ENCODE data around the gene IL20RB. TPM values are rescaled to one million over a fixed set of nuclear protein-coding genes. Genes with fewer than 3 reads are reported as not detected.

The IL20RB gene
- total and polyA plus RNA-seq, 2 donors (not counting 3 experiments of a cell fraction or from before 2014, with no cell fraction given), result 0.79 to 1.6 TPM

- H3K27ac ChIP-seq (ENCODE audit: insufficient read depth, low read depth, low read length), result no peak overlapping the region
- no TSS peak for BruUV-seq (replicated peaks)
- dilution Hi-C loops (cut with MboI; ENCODE audit: extremely low pct_ligation_motif_present, low sequenced_read_pairs), result no loop called here
- no peaks in the 10 kb centered on the region for H3K9me1 ChIP-seq (replicated peaks; ENCODE audit: control insufficient read depth, extremely low read depth, insufficient read depth, low read length)
- H3K9me3 ChIP-seq (replicated peaks; ENCODE audit: control insufficient read depth, insufficient read depth, low read length), result no peaks in the 10 kb centered on the region
- ChIA-PET CTCF (no interaction called here), POLR2A (no interaction called here)
- DNase-seq (ENCODE audit: low read depth, low spot score), result no peak
- no peak overlapping the region for H3K9ac ChIP-seq (replicated peaks; ENCODE audit: extremely low read depth, insufficient read depth, low read length)
- H3K4me3 ChIP-seq (replicated peaks in 1 of 3; ENCODE audit: insufficient read depth in 1 of 3, low read depth in 1 of 3, low read length in 3 of 3), result no peak overlapping the region
- FAIRE-seq, result no peak
- no peak overlapping the region for H2AFZ ChIP-seq (ENCODE audit: low read depth, low read length)
- H3K79me2 ChIP-seq (ENCODE audit: control insufficient read depth, insufficient read depth, low read length), result no peaks in the 10 kb centered on the region
- H3K27me3 ChIP-seq (ENCODE audit: control insufficient read depth in 2 of 2, insufficient read depth in 2 of 2, low read length in 2 of 2), result no peaks in the 10 kb centered on the region
- intact Hi-C loops (cut with micrococcal nuclease), result loop anchor here (5.0 to 10.0 kb wide), 4 partner anchors 118 to 815 kb away; partner anchors contain the start of genes MSL2 and PCCB
- no peak for TF ChIP-seq FOS (IDR thresholded peaks at IDR 0.05; ENCODE audit: borderline replicate concordance, insufficient read depth, low read length)
- no peak for TF ChIP-seq MAX (IDR thresholded peaks at IDR 0.05; ENCODE audit: insufficient read depth, insufficient read length)
- TF ChIP-seq CTCF (IDR thresholded peaks at IDR 0.05; ENCODE audit: extremely low read depth in 1 of 2, insufficient read depth in 1 of 2, low read depth in 1 of 2, low read length in 2 of 2), result no peak
- no peak for TF ChIP-seq MYC (IDR thresholded peaks at IDR 0.05; ENCODE audit: low read depth, low read length)
- TF ChIP-seq JUN (IDR thresholded peaks at IDR 0.05; ENCODE audit: borderline replicate concordance, insufficient read depth, insufficient read length, low read depth), result no peak
- no peak for TF ChIP-seq POLR2AphosphoS5 (IDR thresholded peaks at IDR 0.05; ENCODE audit: insufficient read depth, low read depth, low read length)
- TF ChIP-seq GATA2 (IDR thresholded peaks at IDR 0.05; ENCODE audit: insufficient read depth, insufficient read length, low read depth, low read length), result no peak
- no peak for TF ChIP-seq EZH2 (IDR thresholded peaks at IDR 0.05; ENCODE audit: borderline replicate concordance, low read depth, low read length, severe bottlenecking)
- TF ChIP-seq POLR2A (IDR thresholded peaks at IDR 0.05; ENCODE audit: low read depth, low read length), result no peak
- no peak overlapping the region for H3K4me2 ChIP-seq (ENCODE audit: insufficient read depth, low read length)
- no peaks in the 10 kb centered on the region for H3K36me3 ChIP-seq (ENCODE audit: control insufficient read depth in 2 of 2, extremely low read depth in 1 of 2, insufficient read depth in 2 of 2, low read length in 2 of 2)
- no peaks in the 10 kb centered on the region for H4K20me1 ChIP-seq (replicated peaks; ENCODE audit: control insufficient read depth, extremely low read depth, insufficient read depth, low read length)
- peaks cover 8% of the 10 kb centered on the region for H3K4me1 ChIP-seq (ENCODE audit: control insufficient read depth, extremely low read depth, insufficient read depth, low read length)
Observed at GRCh38 chr3:137010137-137010536, 52.4 kb downstream of the IL20RB start.

All from endothelial cell of umbilical vein (primary cell).